NT2/D1 (cell line): ENCODE results near the gene ARID1B.

Experiments
- DNase-seq: peaks from one replicate; pipeline ENCODE4 v3.0.0-alpha.2; 2011; ENCODE audit warnings: low read depth, low spot score
- H3K27me3 ChIP-seq: 2 replicates; pipeline ENCODE4 v1.6.0; 2011; ENCODE audit warnings: mild to moderate bottlenecking; ENCODE audit not compliant: insufficient read length, insufficient read depth
- H3K36me3 ChIP-seq: 2 replicates; pipeline ENCODE4 v1.6.1; 2011; ENCODE audit warnings: mild to moderate bottlenecking, low read length, mixed read lengths; ENCODE audit not compliant: insufficient read depth, insufficient read length
- H3K4me1 ChIP-seq: 2 replicates; pipeline ENCODE4 v1.5.1; 2011; ENCODE audit not compliant: insufficient read depth, insufficient read length
- H3K4me3 ChIP-seq: 2 replicates; pipeline ENCODE4 v1.5.1; 2011; ENCODE audit warnings: low read depth; ENCODE audit not compliant: insufficient read length
- H3K9ac ChIP-seq: 2 replicates; pipeline ENCODE4 v1.6.0; 2011; ENCODE audit warnings: low read depth; ENCODE audit not compliant: insufficient read length
- H3K9me3 ChIP-seq: 2 replicates; pipeline ENCODE4 v1.5.1; 2011; ENCODE audit warnings: mild to moderate bottlenecking, low read length; ENCODE audit not compliant: insufficient read depth
- SUZ12 ChIP-seq: IDR thresholded peaks from 2 replicates; pipeline ENCODE4 v1.6.1; 2011; ENCODE audit not compliant: insufficient read length, insufficient read depth; ENCODE audit errors: extremely low read depth
- YY1 ChIP-seq: IDR thresholded peaks from 2 replicates; pipeline ENCODE4 v1.6.1; 2011; ENCODE audit not compliant: insufficient read length, insufficient read depth
- ZNF274 ChIP-seq: IDR thresholded peaks from 2 replicates; pipeline ENCODE4 v1.6.1; 2011; ENCODE audit warnings: mild to moderate bottlenecking, low read depth, low read length

ARID1B gene

GRCh38 chr6:156984178-156984738 is 207.1 kb downstream of the ARID1B start:
- peaks cover 3% of the 10 kb centered on the region for H3K4me1 ChIP-seq
- TF ChIP-seq YY1: no peak
- TF ChIP-seq ZNF274: no peak
- no peak for TF ChIP-seq SUZ12
- H3K4me3 ChIP-seq: no peak overlapping the region
- H3K9ac ChIP-seq: no peak overlapping the region
- H3K27me3 ChIP-seq: no peaks in the 10 kb centered on the region
- no peaks in the 10 kb centered on the region for H3K9me3 ChIP-seq
- no peaks in the 10 kb centered on the region for H3K36me3 ChIP-seq
- DNase-seq: no peak

GRCh38 chr6:156985309-156985708 is 208.1 kb downstream of the ARID1B start:
- no peaks in the 10 kb centered on the region for H3K27me3 ChIP-seq
- no peak for TF ChIP-seq YY1
- TF ChIP-seq ZNF274: no peak
- TF ChIP-seq SUZ12: no peak
- H3K4me3 ChIP-seq: no peak overlapping the region
- H3K4me1 ChIP-seq: peaks cover 3% of the 10 kb centered on the region
- no peak overlapping the region for H3K9ac ChIP-seq
- no peaks in the 10 kb centered on the region for H3K36me3 ChIP-seq
- no peak for DNase-seq
- no peaks in the 10 kb centered on the region for H3K9me3 ChIP-seq

- DNase-seq: peak; percentile 30
- no peaks in the 10 kb centered on the region for H3K9me3 ChIP-seq
- no peak overlapping the region for H3K9ac ChIP-seq
- H3K36me3 ChIP-seq: no peaks in the 10 kb centered on the region
- peaks cover under 1% of the 10 kb centered on the region for H3K4me1 ChIP-seq
- TF ChIP-seq SUZ12: no peak
- no peak for TF ChIP-seq ZNF274
- no peak for TF ChIP-seq YY1
- no peak overlapping the region for H3K4me3 ChIP-seq
- H3K27me3 ChIP-seq: no peaks in the 10 kb centered on the region
Measured at GRCh38 chr6:156988276-156989158, 211.3 kb downstream of the ARID1B start.

GRCh38 chr6:156989159-156989806 is 212.1 kb downstream of the ARID1B start:
- Histone ChIP-seq H3K4me3 (no peak overlapping the region), H3K36me3 (no peaks in the 10 kb centered on the region), H3K9ac (no peak overlapping the region), H3K9me3 (no peaks in the 10 kb centered on the region), H3K4me1 (no peaks in the 10 kb centered on the region), H3K27me3 (no peaks in the 10 kb centered on the region)
- DNase-seq: no peak
- TF ChIP-seq SUZ12 (no peak), ZNF274 (no peak), YY1 (no peak)

- Histone ChIP-seq H3K4me1 (no peaks in the 10 kb centered on the region), H3K9ac (no peak overlapping the region), H3K9me3 (no peaks in the 10 kb centered on the region), H3K27me3 (no peaks in the 10 kb centered on the region), H3K4me3 (no peak overlapping the region), H3K36me3 (no peaks in the 10 kb centered on the region)
- DNase-seq: no peak
- no peak for TF ChIP-seq ZNF274
- TF ChIP-seq YY1: no peak
- no peak for TF ChIP-seq SUZ12
Measured at GRCh38 chr6:156992020-156992804, 215.0 kb downstream of the ARID1B start.

GRCh38 chr6:156993713-156994112 is 216.5 kb downstream of the ARID1B start:
- no peaks in the 10 kb centered on the region for H3K4me1 ChIP-seq
- H3K27me3 ChIP-seq: no peaks in the 10 kb centered on the region
- H3K9ac ChIP-seq: no peak overlapping the region
- no peak for DNase-seq
- no peaks in the 10 kb centered on the region for H3K36me3 ChIP-seq
- H3K4me3 ChIP-seq: no peak overlapping the region
- TF ChIP-seq ZNF274 (no peak), SUZ12 (no peak), YY1 (no peak)
- no peaks in the 10 kb centered on the region for H3K9me3 ChIP-seq
